LHCN-M2 (cell line): ENCODE results near the gene TP63. TPM values are rescaled to one million over a fixed set of nuclear protein-coding genes. Genes with fewer than 3 reads are reported as not detected.
A peak's percentile ranks its signal among the peaks of the same experiment; 100 is the strongest.

Experiments used
- DNase-seq: peaks from one replicate; pipeline ENCODE4 v3.0.0-alpha.2; 2012; ENCODE audit warnings: low read depth
- total RNA-seq: library from RNA; depleted of rRNA; stranded (reverse); fragments of >200 nt; gene quantifications from 2 replicates; pipeline ENCODE4 v1.2.3, GENCODE V29; 2014

The TP63 gene
- total RNA-seq, 1 experiment from 2014 or later: 0.34 TPM

- no peak for DNase-seq
Measured at GRCh38 chr3:189776149-189776824, 145.1 kb downstream of the TP63 start.

- no peak for DNase-seq
Measured at GRCh38 chr3:189778340-189778950, 147.3 kb downstream of the TP63 start.

GRCh38 chr3:189779166-189779565, 148.0 kb downstream of the TP63 start:
- DNase-seq: no peak

GRCh38 chr3:189780546-189781270, 149.5 kb downstream of the TP63 start:
- DNase-seq: no peak

- DNase-seq: no peak
Measured at GRCh38 chr3:189781415-189781814, 150.2 kb downstream of the TP63 start.

- no peak for DNase-seq
Measured at GRCh38 chr3:189786479-189787064, 155.4 kb downstream of the TP63 start.

GRCh38 chr3:189787191-189787590, 156.0 kb downstream of the TP63 start:
- no peak for DNase-seq

GRCh38 chr3:189787632-189788031, 156.4 kb downstream of the TP63 start:
- DNase-seq: peak; percentile 50

GRCh38 chr3:189789432-189789831, 158.2 kb downstream of the TP63 start:
- no peak for DNase-seq

GRCh38 chr3:189790658-189791057, 159.5 kb downstream of the TP63 start:
- no peak for DNase-seq

- DNase-seq: no peak
Measured at GRCh38 chr3:189792046-189792929, 161.1 kb downstream of the TP63 start.

GRCh38 chr3:189794518-189794917, 163.3 kb downstream of the TP63 start:
- DNase-seq: no peak

GRCh38 chr3:189797103-189797750, 166.0 kb downstream of the TP63 start:
- DNase-seq: no peak

- DNase-seq: no peak
Measured at GRCh38 chr3:189799366-189799765, 168.2 kb downstream of the TP63 start.

- no peak for DNase-seq
Measured at GRCh38 chr3:189800436-189800835, 169.2 kb downstream of the TP63 start.

GRCh38 chr3:189803254-189803653, 172.1 kb downstream of the TP63 start:
- DNase-seq: no peak

GRCh38 chr3:189805375-189806067, 174.3 kb downstream of the TP63 start:
- DNase-seq: no peak

GRCh38 chr3:189806171-189806951, 175.2 kb downstream of the TP63 start:
- DNase-seq: peak; percentile 15

- no peak for DNase-seq
Measured at GRCh38 chr3:189808246-189809007, 177.2 kb downstream of the TP63 start.
